ENCODE data around the gene ACAD8.
"Not testable (repeated sequence)": the region's sequence is repeated elsewhere in the genome, so short reads cannot be mapped to it uniquely, and the experiment has no call there.

ACAD8 gene

DNA sequence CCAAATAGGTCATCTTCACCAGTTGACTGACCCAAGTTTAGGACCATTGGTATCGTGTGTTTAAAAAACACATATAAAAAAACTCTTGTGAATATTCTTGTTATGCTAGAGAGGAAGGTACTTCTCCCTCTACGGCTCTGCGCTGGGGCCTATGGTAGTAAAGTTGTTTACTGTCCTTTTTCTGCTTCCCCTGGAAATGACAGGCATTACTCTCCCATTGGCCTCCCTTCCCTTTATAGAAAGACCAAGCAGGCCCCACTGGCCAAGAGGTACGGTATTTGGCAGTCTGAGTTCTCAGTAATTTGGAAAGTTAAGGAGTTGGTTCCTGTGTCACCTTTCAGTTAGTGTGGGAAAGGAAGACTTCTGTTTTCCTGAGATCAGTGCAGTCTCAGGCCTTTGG lies 6.7 kb upstream of the ACAD8 start:
- DNase-seq (ENCODE audit: low read depth) = no peak
- TF ChIP-seq, protein P1, sequence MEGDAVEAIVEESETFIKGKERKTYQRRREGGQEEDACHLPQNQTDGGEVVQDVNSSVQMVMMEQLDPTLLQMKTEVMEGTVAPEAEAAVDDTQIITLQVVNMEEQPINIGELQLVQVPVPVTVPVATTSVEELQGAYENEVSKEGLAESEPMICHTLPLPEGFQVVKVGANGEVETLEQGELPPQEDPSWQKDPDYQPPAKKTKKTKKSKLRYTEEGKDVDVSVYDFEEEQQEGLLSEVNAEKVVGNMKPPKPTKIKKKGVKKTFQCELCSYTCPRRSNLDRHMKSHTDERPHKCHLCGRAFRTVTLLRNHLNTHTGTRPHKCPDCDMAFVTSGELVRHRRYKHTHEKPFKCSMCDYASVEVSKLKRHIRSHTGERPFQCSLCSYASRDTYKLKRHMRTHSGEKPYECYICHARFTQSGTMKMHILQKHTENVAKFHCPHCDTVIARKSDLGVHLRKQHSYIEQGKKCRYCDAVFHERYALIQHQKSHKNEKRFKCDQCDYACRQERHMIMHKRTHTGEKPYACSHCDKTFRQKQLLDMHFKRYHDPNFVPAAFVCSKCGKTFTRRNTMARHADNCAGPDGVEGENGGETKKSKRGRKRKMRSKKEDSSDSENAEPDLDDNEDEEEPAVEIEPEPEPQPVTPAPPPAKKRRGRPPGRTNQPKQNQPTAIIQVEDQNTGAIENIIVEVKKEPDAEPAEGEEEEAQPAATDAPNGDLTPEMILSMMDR (IDR thresholded peaks at IDR 0.05; ENCODE audit: insufficient read depth, low read depth, low read length, missing control alignments) = no peak
- no peak overlapping the region for H3K4me3 ChIP-seq (ENCODE audit: low read depth, low read length)

DNA sequence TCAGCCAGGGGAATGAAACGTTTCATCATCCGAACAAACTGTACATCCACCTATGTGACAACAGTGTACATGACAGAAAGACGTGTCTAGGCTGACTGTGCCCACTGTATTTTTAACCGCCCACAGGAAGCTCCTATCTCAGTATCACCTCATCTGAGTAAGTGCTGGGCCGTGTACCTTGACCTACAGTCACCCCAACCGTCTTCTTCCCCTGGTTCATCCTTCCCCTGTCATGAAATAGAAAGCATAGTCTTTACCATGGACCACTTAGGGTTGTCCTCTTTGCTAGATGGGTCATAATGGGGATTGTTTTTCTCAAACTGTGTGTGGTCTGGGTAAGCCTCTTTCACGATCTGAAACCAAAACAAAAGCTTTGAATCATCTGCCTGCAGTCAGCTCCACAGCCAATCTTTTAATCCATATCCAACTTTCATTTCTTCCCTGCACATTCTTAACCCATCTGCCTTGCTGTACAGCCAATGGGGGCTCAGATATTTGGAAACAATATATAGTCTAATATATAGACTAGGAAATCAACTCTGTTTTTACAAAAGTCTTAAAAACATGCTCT lies 4.4 kb upstream of the ACAD8 start:
- DNase-seq (ENCODE audit: low read depth) = peak; percentile 27
- TF ChIP-seq, protein P1 (IDR thresholded peaks at IDR 0.05; ENCODE audit: insufficient read depth, low read depth, low read length, missing control alignments) = no peak

DNA sequence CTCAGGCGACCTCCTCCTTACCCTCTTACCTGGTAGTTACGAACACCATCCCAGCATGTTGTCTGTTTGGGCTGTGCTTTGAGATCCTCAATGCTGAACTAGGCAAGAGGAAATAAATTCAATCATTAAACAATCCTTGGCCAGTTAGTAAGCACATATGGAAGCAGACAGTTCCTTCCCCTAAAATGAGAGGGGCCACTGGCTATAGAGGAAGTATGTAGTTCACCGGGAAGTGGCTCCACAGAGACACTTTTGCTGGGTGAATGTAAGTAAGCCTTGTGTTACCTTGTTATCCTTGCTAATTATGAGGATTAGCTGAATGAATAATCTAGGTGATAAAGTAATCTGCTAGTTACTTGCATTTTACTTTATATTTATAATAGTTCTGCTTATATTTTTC lies 3.1 kb upstream of the ACAD8 start:
- TF ChIP-seq, protein P1 (IDR thresholded peaks at IDR 0.05; ENCODE audit: insufficient read depth, low read depth, low read length, missing control alignments) = no peak
- no peak for DNase-seq (ENCODE audit: low read depth)

More for the DNA sequence above, 4.4 kb upstream of the ACAD8 start:
- no peak overlapping the region for H3K4me3 ChIP-seq (ENCODE audit: low read depth, low read length)

DNA sequence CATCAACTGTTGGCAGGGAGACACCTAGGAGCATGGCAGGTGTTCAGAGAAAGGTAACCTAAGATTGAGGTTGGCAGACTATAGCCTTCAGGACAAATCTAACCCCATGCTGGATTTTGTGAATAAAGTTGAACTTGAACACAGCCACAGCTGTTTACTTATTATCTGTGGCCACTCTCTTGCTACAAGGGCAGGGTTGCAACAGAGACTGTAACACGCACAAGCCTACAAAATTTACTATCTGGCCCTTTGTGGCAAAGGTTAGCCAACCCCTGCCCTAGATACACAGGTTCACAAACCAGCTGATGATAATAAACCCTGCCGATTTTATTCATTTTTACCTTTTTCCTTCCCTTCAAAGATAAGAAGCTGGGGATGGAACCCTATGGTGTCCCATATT lies 2.7 kb upstream of the ACAD8 start:
- no peak overlapping the region for H3K4me3 ChIP-seq (ENCODE audit: low read depth, low read length)
- TF ChIP-seq, protein P1 (IDR thresholded peaks at IDR 0.05; ENCODE audit: insufficient read depth, low read depth, low read length, missing control alignments) = no peak

More for the DNA sequence above, 3.1 kb upstream of the ACAD8 start:
- H3K4me3 ChIP-seq (ENCODE audit: low read depth, low read length) = no peak overlapping the region

DNA sequence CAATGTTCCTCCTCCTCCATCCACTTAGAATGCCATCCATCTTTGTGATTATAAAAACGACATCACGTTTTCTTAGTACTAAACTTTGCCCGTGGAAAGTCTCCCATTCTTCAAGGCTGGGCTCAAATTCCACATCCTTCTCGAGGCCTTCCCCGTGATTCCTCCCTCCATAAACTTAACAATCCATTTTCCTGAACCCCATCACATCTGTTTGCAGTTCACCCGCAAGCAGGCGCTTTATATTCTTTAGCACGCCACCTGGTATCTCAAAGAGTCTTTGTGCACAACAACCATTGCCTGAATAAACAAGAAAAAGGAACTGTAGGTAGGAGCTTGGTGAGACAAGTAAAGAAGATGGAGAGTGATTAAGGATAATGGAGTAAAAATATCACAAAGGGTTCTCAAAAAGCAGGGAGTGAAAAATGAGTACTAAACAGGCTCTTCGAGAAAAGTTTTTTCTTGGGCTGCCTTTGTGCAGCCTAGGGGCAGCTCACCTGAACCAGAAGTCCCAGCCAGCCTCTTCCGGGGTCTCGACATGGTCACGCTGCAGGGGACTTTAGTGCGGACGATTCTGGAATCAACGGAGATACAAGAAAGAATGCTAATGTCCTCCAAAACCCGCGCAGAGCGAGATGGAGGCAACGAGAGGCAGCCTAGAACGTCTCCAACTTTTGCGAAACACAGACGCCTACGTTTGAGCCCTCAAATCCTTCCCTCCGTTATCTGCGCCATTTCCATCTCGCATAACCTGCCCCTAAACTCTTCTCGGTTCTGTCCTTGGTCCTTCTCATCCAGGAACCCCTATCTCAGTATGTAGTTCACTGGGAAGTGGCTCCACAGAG lies 801 bp upstream of the ACAD8 start:
- TF ChIP-seq, protein P1 (IDR thresholded peaks at IDR 0.05; ENCODE audit: insufficient read depth, low read depth, low read length, missing control alignments) = no peak
- DNase-seq (ENCODE audit: low read depth) = peak; percentile 35
- peak overlapping the region; percentile 82 for H3K4me3 ChIP-seq (ENCODE audit: low read depth, low read length)

More for the DNA sequence above, 2.7 kb upstream of the ACAD8 start:
- no peak for DNase-seq (ENCODE audit: low read depth)

DNA sequence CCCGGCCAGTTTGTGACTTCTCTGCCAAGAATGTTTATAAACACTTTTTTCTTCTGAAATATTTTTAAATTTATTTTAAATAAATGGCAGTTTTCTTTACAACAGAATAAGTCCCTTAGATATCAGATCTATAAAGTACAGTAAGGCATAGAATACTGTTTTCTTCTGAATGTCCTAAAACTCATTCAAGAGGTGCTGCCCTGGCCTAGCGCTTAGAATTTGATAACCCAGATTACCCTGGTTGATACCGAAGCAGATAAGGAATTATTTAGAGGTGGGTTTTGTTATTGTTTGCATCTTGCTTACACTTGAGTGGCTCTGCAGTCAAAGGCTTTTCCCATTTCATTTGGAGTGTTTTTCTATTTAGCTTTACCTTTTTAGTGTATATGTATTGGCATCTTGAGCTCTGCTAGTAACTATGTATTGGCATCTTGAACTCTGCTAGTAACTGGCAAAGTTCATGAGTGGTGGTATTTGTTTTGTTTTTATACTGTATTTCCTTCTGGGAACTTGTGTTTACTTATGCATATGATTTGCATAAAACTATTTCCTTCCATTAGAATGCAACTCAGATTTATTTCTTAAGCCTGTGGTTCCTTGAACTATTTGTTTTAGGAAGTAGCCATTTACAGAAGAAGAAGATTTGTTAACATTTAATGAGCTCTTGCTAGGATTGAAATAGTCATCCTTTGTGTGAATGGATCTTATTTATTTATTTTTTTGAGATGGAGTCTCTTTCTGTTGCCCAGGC lies 1.2 kb downstream of the ACAD8 start:
- DNase-seq (ENCODE audit: low read depth) = no peak
- TF ChIP-seq, protein P1 (IDR thresholded peaks at IDR 0.05; ENCODE audit: insufficient read depth, low read depth, low read length, missing control alignments) = no peak
- peak overlapping the region; percentile 82 for H3K4me3 ChIP-seq (ENCODE audit: low read depth, low read length)

DNA sequence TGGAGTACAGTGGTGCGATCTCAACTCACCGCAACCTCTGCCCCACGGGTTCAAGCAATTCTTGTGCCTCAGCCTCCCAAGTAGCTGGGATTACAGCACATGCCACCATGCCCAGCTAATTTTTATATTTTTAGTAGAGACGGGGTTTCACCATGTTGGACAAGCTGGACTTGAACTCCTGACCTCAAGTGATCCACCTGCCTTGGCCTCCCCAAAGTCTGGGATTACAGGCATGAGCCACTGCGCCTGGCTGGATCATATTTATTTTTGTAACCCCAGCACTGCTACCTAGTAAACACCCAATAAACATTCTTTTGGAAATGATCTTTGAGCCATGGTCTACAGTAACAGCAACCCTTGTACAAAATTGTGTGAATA lies 1.8 kb downstream of the ACAD8 start:
- DNase-seq (ENCODE audit: low read depth); H3K4me3 ChIP-seq (ENCODE audit: low read depth, low read length): not testable (repeated sequence)
